NB4 (cell line): ENCODE measurements around the gene MTOR.
"Not testable (repeated sequence)": the region's sequence is repeated elsewhere in the genome, so short reads cannot be mapped to it uniquely, and the experiment has no call there.

ENCODE experiments used
- DNase-seq: peaks from one replicate; pipeline ENCODE4 v3.0.0; 2010; ENCODE audit warnings: low read depth
- H3K4me3 ChIP-seq: one replicate; pipeline ENCODE4 v1.5.1; 2011; ENCODE audit warnings: mild to moderate bottlenecking, low read depth, low read length, moderate library complexity
- CTCF ChIP-seq: IDR thresholded peaks from one replicate; pipeline ENCODE4 v1.5.1; 2012; ENCODE audit warnings: low read depth, low read length
- MAX ChIP-seq: IDR thresholded peaks from 2 replicates; pipeline ENCODE4 v1.6.1; 2011; ENCODE audit warnings: low read depth, low read length
- MYC ChIP-seq: IDR thresholded peaks from 2 replicates; pipeline ENCODE4 v1.6.1; 2011; ENCODE audit warnings: low read depth, low read length
- POLR2A ChIP-seq: IDR thresholded peaks from 2 replicates; pipeline ENCODE4 v1.6.1; 2011; ENCODE audit warnings: mild to moderate bottlenecking; ENCODE audit not compliant: insufficient read length; ENCODE audit errors: extremely low read depth

Gene MTOR

GRCh38 chr1:11078631-11079030 lies 183.7 kb downstream of the MTOR start:
- DNase-seq = no peak
- TF ChIP-seq MYC (no peak), CTCF (no peak), MAX (no peak), POLR2A (no peak)
- no peak overlapping the region for H3K4me3 ChIP-seq

GRCh38 chr1:11073398-11073797 lies 189.0 kb downstream of the MTOR start:
- DNase-seq, H3K4me3 ChIP-seq: not testable (repeated sequence)

- no peak overlapping the region for H3K4me3 ChIP-seq
- TF ChIP-seq CTCF = no peak
- no peak for TF ChIP-seq MYC
- no peak for TF ChIP-seq MAX
- no peak for TF ChIP-seq POLR2A
- no peak for DNase-seq
Observed at GRCh38 chr1:11072216-11072917, 190.0 kb downstream of the MTOR start.

- DNase-seq = no peak
Observed at GRCh38 chr1:11071463-11072215, 190.7 kb downstream of the MTOR start.

GRCh38 chr1:11070876-11071275 lies 191.5 kb downstream of the MTOR start:
- no peak for DNase-seq
- TF ChIP-seq POLR2A (no peak), MAX (no peak), MYC (no peak), CTCF (no peak)
- H3K4me3 ChIP-seq = no peak overlapping the region

More at GRCh38 chr1:11071463-11072215, 190.7 kb downstream of the MTOR start:
- TF ChIP-seq MYC (no peak), POLR2A (no peak), MAX (no peak), CTCF (no peak)
- H3K4me3 ChIP-seq = no peak overlapping the region

GRCh38 chr1:11068600-11069473 lies 193.5 kb downstream of the MTOR start:
- H3K4me3 ChIP-seq = no peak overlapping the region
- no peak for DNase-seq
- TF ChIP-seq CTCF (no peak), MAX (no peak), POLR2A (no peak), MYC (no peak)
